ENCODE results near the gene TVP23C.
"Not testable (repeated sequence)": the region's sequence is repeated elsewhere in the genome, so short reads cannot be mapped to it uniquely, and the experiment has no call there.

TVP23C gene

DNA sequence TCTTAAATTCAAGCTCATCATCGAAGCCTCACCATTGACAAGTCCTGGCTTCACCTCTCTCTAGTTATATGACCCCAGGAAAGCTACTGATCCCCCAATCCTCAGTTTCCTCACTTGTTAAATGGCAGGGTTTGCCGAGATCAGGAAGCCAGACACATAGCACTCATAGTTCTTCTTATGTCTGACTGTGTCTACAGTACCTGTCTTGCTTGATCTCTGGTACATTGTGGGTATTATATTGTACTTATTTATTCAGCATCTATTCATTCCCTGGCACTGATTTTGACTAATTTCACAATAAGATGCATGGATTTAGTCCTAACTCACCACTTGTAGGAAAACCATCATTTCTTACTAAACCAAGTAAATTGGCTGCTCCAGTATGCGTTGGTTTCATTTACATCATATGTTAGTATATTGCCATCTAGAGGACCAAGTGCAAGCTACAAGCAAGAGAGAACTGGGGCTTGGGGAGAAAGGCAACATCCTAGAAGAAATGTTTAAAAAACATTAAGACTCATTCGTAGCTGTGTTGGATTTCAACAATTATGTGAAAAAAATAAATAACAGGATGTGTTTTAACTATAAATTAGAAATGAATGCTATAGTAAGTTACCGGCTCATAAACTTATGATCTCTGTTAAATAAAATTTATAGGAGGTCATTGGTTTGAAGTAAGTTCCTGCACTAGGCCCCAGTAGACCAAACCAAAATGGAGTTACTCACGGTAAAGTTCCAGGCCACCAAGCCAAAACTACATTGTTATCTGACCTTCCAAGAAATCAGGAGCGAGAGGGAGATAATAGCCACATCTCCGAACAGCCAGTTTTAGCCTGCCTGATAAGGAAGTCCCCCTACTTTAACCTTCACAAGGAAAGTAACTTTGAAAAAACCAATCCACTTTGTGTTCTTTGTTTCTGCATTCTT, 36.7 kb downstream of the TVP23C start:
- DNase-seq, result peak in 1 of 2 experiments; percentile 8

DNA sequence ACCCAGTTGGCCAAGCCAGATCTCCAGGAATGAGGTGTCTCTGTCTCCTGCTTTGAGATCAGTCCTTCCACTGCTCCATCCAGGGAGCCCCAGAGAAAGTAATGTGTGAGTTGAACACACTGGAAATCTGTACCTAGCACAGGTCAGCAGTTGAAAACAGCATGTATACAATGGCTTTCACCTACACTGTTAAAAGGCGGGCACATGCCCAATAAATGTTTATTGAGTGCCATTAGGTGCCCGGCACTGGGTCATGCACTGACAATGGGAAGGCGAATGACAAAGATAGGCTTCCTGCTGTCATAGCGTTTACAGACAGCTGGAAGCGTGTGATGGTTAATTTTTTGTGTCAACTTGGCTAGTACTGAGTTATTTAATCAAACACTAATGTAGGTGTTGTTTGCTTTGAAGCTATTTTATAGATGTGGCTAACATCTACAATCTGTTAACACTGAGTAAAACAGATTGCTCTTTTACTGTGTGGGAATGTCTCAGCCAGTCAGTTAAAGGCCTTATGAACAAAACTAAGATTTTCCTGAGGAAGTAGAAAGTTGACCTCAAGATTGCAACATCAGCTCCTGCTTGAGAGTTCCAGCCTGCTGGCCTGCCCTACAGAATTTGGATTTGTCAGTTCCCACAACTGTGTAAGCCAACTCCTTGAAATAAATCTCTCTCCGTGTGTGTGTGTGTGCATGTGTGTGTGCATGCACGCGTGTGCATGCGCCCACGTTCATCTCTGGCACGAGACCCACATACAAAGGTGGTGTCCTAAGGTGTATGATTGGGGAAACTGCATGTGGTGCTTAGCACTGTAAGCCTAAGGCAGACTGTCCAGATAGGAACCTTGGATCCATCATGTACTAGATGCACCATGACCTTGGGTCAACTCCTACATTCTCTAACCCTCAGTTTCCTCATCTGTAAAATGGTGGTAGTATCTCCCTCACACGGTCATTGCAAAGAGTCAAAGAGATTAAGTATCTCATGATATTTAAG, 38.0 kb downstream of the TVP23C start:
- not testable (repeated sequence) for DNase-seq

DNA sequence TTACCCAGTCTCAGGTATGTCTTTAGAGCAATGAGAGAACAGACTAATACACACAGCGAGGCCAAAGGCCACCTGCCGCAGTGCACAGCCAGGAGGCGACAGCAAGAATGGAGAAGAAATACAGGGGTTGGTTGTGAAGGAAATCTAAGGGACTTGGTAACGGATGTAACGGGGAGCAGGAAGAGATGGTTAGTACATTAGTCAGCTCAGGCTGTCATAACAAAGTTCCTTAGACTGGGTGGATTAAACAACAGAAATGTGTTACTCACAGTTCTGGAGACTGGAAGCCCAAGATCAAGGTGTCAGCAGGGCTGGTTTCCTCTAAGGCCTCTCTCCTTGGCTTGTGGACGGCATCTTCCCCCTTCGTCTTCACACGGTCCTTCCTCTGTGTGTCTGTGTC, 47.1 kb downstream of the TVP23C start:
- no peak for DNase-seq

DNA sequence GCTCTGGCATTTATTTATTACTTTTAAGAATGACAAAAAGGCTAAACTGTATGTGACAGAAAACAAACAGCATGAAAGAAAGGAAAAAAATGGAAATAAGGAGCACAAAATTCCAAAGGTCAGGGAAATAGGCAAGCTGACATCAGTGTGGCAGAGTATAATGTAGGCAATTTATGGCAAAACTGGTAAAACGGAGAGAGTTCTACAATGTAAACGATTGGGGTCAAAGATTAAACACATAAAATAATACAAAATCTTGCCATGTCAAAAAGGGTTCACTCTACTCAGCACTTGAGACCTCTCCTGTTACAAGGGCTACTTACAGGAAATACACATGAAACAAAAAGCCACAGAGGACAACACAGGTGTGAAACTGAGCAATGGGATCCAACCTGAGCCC, 48.8 kb downstream of the TVP23C start:
- no peak for DNase-seq

DNA sequence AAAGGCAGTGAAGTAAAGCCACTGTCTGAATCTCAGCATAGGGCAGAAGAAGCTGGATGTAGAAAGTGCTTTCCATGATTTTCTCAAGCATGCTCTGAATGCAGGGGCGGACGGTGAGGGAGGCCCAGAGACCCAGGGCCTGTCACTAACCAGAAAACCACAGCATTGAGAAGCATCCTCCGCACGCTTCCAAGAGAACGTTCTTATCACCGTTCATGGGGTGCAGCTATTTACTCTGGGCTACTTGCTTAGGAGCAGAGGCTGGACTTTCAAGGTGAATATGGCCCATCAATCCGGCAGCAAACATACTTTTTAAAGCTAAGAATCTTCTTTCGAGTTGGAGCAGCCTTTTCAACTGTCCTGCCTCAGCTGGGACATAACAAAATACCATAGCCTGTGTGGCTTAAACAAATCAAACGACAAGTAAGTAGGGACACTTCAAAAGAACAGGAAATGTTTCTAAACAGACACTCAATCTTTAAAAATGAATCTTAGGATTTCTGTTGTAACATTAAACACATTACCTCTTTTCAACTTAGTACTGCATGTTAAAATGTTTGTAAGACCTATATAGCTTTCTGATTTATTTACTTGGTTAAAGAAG, 49.3 kb downstream of the TVP23C start:
- no peak for DNase-seq

DNA sequence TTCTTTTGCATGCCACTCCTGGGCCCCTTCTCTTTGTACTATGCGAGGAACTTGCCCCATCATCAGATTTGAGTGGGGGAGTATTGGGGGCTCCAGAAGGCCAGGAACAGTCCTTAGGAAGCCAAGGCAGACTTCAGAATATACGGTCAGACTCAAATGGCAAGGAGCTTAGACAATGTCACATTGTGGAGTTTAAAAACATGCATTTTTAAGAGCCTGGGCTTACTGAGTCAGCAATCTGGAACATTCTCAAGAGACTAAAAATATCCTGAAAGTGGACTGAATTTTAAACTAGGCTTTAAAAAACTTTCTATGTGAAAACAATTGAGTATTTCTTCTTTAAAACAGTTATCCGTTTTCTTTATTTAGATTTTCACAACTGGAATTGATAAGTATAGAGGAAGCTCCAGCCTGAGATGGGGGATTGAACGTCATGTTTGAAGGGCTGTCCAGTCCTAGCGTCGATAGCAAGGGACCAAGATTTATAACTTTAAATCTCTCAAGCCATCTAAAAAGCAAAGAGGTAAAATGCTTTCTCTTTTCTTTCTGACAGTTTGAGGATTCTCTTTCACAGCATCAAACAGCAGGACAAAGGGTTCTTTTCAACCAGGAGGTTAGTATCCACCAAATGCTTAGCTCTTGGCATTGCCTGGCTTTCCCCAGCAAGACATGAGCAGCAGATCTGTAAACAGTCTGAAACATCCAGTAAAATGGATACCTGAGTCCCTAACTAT, 50.1 kb downstream of the TVP23C start:
- no peak for DNase-seq

DNA sequence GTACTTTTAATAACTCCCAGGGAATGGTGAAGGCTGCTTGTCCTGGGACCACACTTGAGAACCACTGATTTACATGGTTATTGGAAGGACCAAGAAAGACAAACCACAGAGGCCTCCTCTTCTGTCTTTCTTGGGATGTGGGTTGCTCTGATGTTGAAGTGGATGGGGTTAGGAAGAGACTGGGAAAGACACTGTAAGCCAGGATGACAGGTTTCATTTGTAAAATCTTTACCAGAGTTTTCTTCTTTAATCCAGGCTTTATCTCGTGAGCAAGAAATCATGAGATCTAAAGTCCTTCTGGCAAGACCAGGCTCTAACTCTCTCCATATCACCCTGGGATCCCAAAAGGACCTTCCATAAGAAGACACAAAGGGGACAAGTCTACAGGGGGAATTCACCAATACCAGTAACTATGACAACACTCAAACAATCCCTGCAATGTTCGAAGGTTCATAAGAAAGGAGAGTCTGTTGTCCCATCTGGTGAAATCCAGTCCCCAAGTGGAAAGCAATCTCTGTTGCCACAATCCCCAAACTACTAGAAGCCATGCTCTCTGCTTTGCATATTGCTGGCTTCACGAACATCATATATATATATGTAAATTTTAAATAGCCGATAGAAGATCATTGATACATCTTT, 51.1 kb downstream of the TVP23C start:
- no peak for DNase-seq

DNA sequence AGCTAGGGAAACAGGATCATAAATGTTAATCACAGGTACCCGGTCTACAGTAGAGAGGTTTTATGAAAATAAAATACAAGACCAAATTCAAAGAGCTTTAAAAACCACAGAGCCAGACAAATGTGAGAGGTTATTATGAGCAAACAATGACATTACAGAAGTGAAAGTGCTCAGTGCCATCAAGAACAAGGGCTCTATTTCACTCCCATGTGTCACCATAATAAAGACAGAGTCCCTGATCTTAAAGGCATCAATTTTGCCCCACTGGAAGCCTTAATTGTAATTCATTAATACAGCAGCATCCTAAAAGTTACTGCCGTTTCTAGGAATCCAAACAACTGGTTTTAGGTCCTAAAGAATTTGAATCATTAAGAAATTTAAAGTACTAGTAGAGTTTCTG, 52.1 kb downstream of the TVP23C start:
- DNase-seq, result no peak

DNA sequence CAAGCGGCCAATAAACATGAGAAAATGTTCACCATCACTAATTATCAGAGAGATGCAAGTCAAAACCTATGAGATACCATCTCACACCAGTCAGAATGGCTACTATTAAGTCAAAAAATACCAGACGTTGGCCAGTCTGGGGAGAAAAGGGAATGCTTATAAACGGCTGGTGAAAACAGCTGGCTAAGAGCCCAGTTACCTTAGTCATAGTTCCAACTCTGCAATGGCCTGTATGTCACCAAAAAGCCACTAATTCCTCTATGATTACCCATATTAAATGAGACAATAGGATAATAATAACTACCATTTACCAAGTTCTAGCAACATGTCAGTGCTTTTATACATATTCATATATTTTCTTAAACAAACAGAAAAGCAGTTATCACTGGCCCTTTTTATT, 52.9 kb downstream of the TVP23C start:
- no peak for DNase-seq

DNA sequence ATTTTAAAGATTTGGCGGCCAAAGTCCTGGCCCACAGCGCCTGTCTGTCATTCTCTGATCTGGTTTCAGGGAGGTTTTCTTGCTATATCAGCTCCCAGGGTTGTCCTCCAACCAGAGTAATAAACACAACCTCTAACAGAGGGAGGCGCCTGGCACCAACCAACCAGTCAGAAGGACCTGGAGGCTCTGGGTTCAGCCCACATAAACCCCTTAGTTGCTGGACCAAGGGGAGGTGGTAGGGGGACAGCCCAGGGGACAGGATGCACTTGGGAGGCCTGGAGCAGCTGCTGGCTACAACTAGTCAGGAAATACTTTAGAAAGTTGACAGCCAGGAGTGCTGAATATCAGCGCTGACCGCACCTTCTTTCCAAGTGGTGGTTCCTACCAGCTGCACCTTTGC, 54.2 kb downstream of the TVP23C start:
- DNase-seq, result no peak

DNA sequence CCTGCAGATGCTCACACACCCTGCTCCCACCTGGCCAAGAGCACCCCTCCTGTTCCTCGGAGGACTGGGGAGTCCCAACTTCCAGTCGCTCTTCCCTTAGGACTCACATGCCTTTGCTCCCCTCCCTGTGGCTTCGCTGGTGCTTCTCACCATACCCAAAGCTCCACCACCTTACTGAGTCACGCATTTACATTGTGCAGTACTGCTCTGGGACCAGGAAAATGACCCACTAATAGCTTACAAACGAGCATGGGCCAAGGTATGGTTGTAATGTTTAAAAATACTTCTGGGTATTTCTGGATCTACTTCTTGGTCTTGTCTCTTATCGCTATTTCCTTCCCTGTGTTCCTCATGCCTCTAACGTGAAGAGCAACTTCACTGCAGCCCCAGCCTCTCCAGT, 54.8 kb downstream of the TVP23C start:
- DNase-seq, result no peak

DNA sequence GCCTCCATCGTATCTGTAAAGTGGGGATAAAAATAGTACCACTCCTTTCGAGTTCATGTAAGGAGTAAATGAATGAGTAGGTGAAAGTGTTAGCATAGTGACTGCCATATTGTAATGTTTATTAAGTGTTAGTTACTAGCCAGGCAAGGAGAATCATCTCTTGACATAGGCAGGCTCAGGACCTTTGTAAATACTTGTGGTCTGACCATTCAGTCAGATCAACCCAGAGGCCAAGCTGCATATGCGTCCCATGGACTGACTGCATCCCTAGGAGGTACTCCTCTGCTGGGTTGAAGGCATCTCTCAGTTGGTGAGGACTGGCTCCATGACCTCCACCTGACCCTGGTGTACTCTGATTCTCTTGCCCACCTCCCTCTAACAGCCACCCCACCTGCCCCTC, 55.4 kb downstream of the TVP23C start:
- no peak for DNase-seq

DNA sequence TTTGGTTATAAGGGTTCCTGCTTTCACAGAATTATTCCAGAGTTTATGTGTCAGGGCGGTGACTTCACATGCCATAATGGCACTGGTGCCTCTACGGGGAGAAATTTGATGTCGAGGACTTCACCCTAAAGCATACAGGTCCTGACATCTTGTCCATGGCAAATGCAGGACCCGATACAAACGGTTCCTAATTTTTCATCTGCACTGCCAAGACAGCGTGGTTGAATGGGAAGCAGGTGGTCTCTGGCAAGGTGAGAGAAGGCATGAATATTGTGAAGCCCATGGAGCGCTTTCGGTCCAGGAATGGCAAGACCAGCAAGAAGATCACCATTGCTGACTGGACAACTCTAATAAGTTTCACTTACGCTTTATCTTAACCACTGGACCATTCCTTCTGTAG, 56.3 kb downstream of the TVP23C start:
- DNase-seq, result no peak

DNA sequence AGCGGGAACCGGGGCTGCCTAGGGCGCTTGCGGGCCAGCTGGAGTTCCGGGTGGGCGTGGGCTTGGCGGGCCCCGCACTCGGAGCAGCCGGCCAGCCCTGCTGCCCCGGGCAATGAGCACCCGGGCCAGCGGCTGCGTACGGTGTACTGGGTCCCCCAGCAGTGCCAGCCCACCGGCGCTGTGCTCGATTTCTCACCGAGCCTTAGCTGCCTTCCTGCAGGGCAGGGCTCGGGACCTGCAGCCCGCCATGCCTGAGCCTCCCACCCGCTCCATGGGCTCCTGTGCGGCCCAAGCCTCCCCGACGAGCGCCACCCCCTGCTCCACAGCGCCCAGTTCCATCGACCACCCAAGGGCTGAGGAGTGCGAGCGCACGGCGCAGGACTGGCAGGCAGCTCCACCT, 57.6 kb downstream of the TVP23C start:
- not testable (repeated sequence) for DNase-seq

DNA sequence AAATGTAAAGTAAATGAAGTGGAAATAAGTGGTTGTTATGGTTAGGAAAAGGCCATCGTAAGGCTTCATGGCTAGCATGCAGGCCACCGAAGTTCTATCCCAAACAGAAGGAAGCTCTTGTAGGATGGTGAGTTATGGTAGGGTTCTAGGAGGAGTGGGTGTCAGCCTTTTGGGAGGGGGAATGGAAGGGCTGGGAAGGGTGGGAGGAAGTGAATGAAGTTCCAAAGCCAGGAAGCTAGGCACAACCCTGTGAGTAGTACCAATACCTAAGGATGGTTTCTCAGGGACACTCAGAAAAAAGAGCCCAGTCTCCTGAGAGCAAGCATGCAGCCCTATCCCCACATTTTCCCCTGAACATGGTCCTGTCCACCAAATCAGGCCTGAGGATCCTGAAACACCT, 59.6 kb downstream of the TVP23C start:
- DNase-seq, result no peak

DNA sequence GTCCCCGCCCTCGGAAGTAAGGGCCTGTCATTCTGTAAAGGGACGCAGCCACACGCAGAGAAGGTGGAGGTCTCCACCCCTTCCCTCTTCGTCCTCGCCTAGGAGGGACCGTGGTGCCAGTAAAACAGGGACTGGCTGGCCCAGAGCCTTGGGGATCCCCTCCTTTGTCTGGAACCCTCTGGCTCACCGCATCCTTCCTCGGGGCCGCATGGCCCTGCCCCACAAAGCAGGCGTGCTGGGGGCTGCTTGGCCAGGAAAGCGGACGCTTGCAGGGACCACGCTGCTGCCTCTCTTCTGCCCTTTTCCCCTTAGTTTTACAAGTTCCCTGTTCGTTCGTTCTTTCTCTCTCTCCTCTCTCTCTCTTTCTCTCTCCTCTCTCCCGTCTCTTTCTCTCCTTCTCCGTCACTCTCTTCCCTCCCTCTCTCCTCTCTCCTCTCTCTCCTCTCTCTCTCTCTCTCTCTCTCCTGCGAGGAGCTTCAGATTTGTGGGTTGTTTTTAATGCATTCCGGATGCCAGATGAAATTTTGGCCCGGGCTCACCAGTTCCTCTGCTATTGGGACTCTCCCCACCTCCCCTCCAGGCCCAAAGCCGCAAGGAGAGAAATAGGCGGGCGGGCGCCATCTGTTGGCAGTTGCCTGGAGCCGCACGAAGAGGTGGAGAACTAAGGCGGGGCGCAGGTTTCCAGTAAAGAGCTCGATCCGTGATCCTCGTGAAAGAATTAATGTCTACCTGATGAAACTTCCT, 60.7 kb downstream of the TVP23C start:
- peak in 1 of 2 experiments; percentile 28 for DNase-seq

DNA sequence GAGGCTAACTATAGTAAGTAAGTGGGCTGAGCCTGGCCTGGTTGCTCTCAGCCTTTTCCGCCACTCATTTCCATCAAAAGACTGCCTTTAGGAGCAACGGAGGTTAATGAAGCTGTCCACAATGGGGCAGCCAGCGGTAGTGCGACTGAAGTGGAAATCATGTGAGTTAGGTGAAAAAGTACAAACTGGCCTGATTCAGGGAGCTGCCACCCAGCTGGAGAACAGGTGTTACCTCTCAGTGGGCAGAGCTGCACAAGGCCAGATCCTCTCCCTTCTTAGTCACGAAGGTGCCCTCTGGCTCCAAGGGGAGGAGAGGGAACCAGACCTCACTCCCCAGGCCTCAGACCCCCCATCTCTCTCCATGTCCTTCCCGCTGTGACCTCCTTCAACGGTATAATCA, 61.5 kb downstream of the TVP23C start:
- DNase-seq, result no peak

DNA sequence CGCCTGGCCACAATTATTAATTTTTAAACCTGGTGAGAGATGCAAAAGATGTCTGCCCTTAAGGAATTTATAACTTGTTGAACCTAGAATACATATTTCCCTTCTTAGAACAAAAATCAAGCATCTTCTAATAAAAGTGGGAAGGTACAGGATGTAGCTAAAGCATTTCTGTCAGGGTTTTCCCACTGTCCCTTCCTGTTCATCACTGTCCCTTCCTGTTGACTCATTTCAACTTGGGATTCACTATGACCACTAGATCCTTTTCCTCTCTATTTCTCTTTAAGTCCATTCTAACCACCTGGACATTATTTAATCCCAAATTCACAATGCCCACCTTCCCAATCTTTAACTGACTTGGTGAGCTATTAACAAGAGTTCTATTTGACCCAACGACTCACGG, 62.0 kb downstream of the TVP23C start:
- no peak for DNase-seq

DNA sequence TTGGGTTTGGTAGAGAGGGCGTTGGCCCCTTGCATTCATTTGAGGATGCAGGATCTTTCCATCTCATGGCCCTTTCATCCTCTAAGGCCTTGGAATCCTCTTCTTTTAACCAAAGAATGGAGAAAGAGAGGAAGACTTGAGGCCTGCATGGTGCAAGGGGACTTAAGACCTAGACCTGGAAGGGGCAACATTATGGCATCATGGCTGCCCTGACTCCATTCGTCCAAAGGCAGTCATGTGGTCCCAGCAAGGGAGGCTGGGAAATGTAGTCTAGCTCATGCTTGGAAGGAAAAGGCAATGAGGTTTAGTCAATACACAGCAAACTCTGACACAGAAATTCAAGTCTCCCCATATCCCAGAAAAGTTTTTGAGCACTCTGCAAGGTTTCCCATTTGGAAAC, 65.2 kb downstream of the TVP23C start:
- no peak for DNase-seq

DNA sequence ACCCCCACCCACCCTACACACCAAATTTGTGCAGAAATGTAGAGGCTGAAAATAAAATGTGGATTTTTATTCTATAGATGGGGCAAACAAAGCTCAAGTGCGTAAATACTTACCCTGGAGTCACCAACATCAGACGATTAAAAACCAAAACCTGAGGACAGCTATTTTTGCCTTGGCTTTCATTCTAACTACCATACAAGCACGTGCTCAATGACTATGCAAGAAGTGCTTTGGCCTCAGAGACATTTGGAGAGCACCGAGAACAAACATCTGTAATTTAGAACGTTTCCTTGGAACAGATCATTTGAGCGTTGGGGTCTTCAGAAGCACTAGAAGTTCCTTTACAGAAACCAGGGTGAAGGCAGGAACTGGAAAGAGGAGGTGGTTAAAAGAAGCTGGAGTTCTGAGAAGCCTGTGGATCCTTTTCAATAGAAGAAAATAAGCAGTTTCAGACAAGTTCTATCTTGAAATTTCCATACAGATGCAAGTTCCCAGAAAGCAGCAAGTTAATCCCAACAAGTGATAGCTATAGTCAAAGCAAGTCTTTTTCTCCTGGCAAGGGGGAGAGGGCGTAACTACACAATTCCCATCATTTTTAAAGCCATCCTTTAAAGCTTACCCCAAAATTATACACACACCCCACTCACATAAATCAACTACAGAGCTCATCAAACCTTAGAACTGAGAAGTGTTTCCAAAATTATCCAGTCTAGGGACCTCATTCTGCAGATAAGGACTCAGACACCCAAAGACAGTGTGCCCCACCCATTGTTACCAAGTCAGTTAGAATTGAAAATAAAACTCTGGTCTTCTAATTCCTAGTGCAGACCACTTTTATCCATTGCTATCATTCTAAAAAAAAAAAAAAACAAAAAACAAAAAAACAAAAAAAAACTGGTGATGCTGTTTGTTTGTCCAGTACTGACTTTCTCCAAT, 66.3 kb downstream of the TVP23C start:
- no peak for DNase-seq

Data from NCI-H1930 (cell line).